ENCODE results near the gene PALS2.

PALS2 gene

DNA sequence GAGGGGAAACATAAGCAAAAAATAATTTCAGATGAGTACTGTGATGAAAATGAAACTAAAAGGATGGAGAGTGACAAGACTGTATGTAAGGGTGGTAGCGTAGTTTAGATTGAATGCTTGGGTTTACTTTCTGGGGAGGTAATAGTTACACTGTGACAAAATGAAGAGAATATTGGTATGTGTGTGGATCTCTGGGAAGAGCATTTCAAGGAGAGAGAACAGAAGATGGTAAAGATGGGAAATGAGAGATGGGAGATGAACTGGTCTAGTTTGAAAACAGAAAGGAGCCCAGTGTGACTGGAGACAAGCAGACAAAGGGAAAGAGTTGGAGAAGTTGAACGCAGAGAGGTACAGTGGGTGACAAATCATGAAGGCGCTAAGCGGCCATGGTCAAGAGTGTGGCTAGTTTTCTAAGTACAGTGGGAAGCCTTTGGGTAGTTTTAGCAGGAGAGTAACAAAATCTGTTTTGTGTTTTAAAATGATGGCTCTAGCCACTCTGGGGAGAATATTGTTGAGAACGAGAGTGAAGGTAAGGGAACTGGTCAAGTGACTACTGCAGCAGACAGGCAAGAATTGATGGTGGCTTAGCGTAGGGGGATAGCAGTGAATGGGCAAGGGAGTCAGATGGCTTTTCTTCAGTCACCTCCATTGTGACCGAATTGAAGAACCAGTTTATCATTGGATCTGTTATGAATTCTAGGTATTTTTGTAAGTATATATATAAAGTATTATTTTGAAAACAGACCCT is 22.6 kb downstream of the PALS2 start:
- no peak for DNase-seq

DNA sequence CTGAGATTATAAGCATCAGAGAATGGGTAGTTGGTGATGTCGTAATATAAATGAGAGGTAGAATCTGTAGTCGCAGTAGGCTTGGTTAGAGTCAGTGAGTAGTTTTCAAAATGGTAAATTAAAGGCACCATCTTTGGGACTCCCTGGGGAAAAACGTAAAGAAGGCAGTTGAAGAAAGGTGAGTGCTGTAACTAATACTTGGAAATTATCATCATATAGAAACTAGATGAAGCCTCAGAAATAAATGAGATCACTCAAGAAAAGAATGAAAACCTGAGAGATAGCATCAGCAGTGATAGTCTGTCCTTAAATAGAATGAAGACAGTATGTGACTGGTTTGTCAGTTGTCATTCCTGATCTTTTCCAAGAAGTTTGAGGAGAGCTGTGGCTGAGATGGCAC is 23.8 kb downstream of the PALS2 start:
- DNase-seq: no peak

GRCh38 chr7:24601600-24601999 is 28.3 kb downstream of the PALS2 start:
- DNase-seq: no peak

DNA sequence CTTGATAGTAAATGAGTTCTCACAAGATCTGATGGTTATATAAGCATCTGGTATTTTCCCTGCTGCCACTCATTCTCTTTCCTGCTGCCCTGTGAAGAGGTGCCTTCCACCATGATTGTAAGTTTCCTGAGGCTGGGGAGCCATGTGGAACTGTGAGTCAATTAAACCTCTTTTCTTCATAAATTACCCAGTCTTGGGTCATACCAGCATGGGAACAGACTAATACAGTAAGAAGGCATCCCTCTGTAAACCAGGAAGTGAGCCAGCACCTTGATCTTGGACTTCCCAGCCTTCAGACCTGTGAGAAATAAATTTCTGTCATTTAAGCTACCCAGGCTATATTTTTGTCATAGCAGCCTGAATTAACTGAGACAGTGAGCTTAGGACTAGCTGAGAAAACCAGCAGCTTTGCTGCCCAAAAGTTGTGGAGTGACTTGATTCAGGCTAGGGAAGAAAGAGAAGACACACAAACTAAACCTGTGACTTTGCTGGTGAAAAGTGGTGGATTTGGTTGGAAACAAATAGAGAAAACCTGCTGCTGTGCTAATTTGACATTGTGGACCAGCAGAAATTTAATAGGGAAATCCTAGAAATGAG is 29.7 kb downstream of the PALS2 start:
- no peak for DNase-seq

DNA sequence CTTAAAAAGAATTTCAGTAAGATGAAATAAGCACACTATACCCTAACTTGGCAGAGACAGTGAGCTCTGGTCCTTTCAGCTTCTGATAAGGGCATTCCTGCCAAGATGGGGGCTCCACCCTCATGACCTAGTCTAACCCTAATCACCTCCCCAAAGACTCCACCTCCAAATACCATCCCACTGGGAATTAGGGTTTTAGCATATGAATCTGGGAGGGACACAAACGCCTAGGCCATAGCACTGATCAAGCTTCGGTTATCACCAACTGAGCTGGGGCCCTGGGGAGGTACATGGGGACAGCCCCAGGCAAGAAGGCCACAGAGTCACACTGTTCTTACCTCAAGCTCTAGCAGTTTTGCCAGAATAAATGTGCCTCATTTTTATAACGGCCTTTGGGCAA is 31.4 kb downstream of the PALS2 start:
- DNase-seq: no peak

- no peak for DNase-seq
Observed at GRCh38 chr7:24608504-24608903, 35.3 kb downstream of the PALS2 start.

- no peak for DNase-seq
Observed at GRCh38 chr7:24609059-24609458, 35.8 kb downstream of the PALS2 start.

GRCh38 chr7:24609570-24609969 is 36.3 kb downstream of the PALS2 start:
- DNase-seq: no peak

GRCh38 chr7:24611130-24611529 is 37.9 kb downstream of the PALS2 start:
- DNase-seq: no peak

GRCh38 chr7:24617957-24618616 is 44.8 kb downstream of the PALS2 start:
- no peak for DNase-seq

DNA sequence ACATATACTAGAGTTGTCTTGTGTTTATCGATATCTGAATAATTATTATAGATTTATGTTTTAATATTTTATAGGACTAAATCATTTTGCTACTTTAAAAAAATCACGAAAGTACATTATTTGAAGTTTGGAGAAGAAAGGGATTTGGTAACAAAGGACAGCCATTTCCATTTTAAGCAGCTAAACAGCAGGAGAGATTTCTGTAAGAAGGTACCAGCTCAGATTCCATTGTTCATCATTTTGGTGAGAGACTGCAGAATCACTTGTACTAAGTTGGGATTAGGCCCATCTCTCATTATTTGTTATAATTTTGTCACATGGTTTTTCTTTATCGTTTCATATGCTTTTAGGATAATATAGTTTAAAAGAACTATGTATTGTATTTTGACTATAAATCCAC is 46.7 kb downstream of the PALS2 start:
- no peak for DNase-seq

DNA sequence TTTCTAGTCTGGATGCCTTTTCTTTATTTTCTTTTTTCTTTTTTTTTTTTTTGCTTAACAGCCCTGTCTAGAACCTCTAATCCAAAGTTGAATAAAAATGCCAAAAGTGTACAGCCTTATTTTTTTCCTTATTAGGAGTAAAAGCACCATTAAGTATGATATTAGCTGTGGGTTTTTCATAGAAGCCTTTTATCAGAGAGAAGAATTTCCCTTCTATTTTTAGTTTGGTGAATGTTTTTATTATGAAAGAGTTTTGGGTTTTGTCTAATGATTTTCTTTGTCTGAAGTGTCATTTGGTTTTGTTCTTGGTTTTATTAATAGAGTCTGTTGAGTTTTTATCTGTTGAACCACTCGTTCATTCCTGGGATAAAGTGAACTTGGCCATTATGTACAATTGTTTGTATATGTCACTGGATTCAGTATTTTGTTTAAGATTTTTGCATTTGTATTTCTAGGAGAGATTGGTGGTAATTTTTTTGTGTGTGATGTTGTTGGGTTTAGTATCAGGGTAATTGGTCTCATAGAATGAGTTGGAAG is 49.5 kb downstream of the PALS2 start:
- DNase-seq: no peak
